ENCODE measurements around the gene R3HDM2. TPM values are rescaled to one million over a fixed set of nuclear protein-coding genes. Genes with fewer than 3 reads are reported as not detected.

The R3HDM2 gene
- total and polyA plus RNA-seq, 3 experiments from 2014 or later: 15.1 to 36.8 (median 28.2) TPM

GRCh38 chr12:57384478-57384877 is 46.4 kb downstream of the R3HDM2 start:
- H3K27me3 Mint-ChIP-seq: no peaks in the 10 kb centered on the region
- CTCF ChIA-PET: no interaction called here
- H3K4me1 ChIP-seq (ENCODE audit: insufficient read depth, low read length): no peaks in the 10 kb centered on the region
- no peak overlapping the region for H3K4me3 ChIP-seq (ENCODE audit: low read length)
- H3K36me3 Mint-ChIP-seq: peaks cover 0 to 43% (median 13%) of the 10 kb centered on the region in 3 donors
- POLR2A ChIA-PET: no interaction called here
- H3K9me3 ChIP-seq (ENCODE audit: low read length): no peaks in the 10 kb centered on the region
- peak overlapping the region in 5 of 8 donors; percentile 6 to 68 (median 23) for H3K27ac Mint-ChIP-seq
- peaks cover 4 to 13% (median 8%) of the 10 kb centered on the region in 3 donors for H3K4me1 Mint-ChIP-seq
- no peak for DNase-seq
- H3K27me3 ChIP-seq (ENCODE audit: insufficient read depth, low read length, poor library complexity, severe bottlenecking): no peaks in the 10 kb centered on the region
- H3K27ac ChIP-seq (ENCODE audit: low read depth, low read length): no peak overlapping the region
- H3K36me3 ChIP-seq (ENCODE audit: insufficient read depth, low read length): no peaks in the 10 kb centered on the region
- H3K4me3 Mint-ChIP-seq: no peak overlapping the region
- H3K9me3 Mint-ChIP-seq: no peaks in the 10 kb centered on the region

- CTCF ChIA-PET: no interaction called here
- no peaks in the 10 kb centered on the region for H3K27me3 ChIP-seq (ENCODE audit: insufficient read depth, low read length, poor library complexity, severe bottlenecking)
- H3K9me3 Mint-ChIP-seq: no peaks in the 10 kb centered on the region
- peaks cover 6 to 15% (median 9%) of the 10 kb centered on the region in 3 donors for H3K4me1 Mint-ChIP-seq
- H3K27me3 Mint-ChIP-seq: no peaks in the 10 kb centered on the region
- no peak overlapping the region for H3K4me3 ChIP-seq (ENCODE audit: low read length)
- H3K9me3 ChIP-seq (ENCODE audit: low read length): no peaks in the 10 kb centered on the region
- H3K36me3 Mint-ChIP-seq: peaks cover 0 to 37% (median 14%) of the 10 kb centered on the region in 3 donors
- no peak overlapping the region for H3K4me3 Mint-ChIP-seq
- no peak for DNase-seq
- no peaks in the 10 kb centered on the region for H3K4me1 ChIP-seq (ENCODE audit: insufficient read depth, low read length)
- no peaks in the 10 kb centered on the region for H3K36me3 ChIP-seq (ENCODE audit: insufficient read depth, low read length)
- no peak overlapping the region for H3K27ac ChIP-seq (ENCODE audit: low read depth, low read length)
- peak overlapping the region in 3 of 8 donors; percentile 17 to 42 (median 21) for H3K27ac Mint-ChIP-seq
- POLR2A ChIA-PET: no interaction called here
These were observed 49.1 kb downstream of the R3HDM2 start for GRCh38 chr12:57381693-57382220.

DNA sequence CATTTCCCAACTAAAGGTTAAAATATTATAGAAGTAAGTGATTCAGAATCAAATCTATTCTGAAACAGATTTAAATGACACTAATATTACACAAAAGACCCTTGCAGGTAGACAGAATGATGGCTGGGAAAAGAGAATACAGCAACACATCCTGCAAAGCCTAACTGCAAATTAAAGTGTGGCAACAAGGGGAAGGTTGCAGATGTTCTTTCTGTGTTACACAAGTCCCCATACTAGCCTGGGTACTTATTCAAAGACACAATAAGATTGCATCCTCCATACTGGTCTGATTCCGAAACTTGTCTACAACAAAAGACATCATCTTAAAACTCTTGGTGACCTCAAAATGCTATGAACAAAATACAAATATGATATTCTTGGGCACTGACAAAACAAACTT is 50.5 kb downstream of the R3HDM2 start:
- CTCF ChIA-PET: interaction anchor here (0.6 kb wide), 1 partner anchor 35 kb away, joined by 3 read pairs; no protein-coding TSS in a partner anchor

GRCh38 chr12:57377103-57377840 is 53.6 kb downstream of the R3HDM2 start:
- Histone ChIP-seq H3K4me3 (ENCODE audit: low read length) (no peak overlapping the region), H3K36me3 (ENCODE audit: insufficient read depth, low read length) (no peaks in the 10 kb centered on the region), H3K4me1 (ENCODE audit: insufficient read depth, low read length) (no peaks in the 10 kb centered on the region), H3K9me3 (ENCODE audit: low read length) (no peaks in the 10 kb centered on the region), H3K27me3 (ENCODE audit: insufficient read depth, low read length, poor library complexity, severe bottlenecking) (no peaks in the 10 kb centered on the region), H3K27ac (ENCODE audit: low read depth, low read length) (no peak overlapping the region)
- H3K27me3 Mint-ChIP-seq: no peaks in the 10 kb centered on the region
- peaks cover 9 to 15% (median 10%) of the 10 kb centered on the region in 3 donors for H3K4me1 Mint-ChIP-seq
- CTCF ChIA-PET: interaction anchor here (0.6 kb wide), 1 partner anchor 18 kb away, joined by 3 read pairs; no protein-coding TSS in a partner anchor
- no peak for DNase-seq
- peak overlapping the region in 3 of 8 donors; percentile 1 to 37 (median 3) for H3K27ac Mint-ChIP-seq
- no peaks in the 10 kb centered on the region for H3K9me3 Mint-ChIP-seq
- POLR2A ChIA-PET: no interaction called here
- no peak overlapping the region for H3K4me3 Mint-ChIP-seq
- H3K36me3 Mint-ChIP-seq: peaks cover 0 to 35% (median 13%) of the 10 kb centered on the region in 3 donors

More for the DNA sequence above, 50.5 kb downstream of the R3HDM2 start:
- Histone ChIP-seq H3K9me3 (ENCODE audit: low read length) (no peaks in the 10 kb centered on the region), H3K36me3 (ENCODE audit: insufficient read depth, low read length) (no peaks in the 10 kb centered on the region), H3K4me1 (ENCODE audit: insufficient read depth, low read length) (no peaks in the 10 kb centered on the region), H3K4me3 (ENCODE audit: low read length) (no peak overlapping the region), H3K27me3 (ENCODE audit: insufficient read depth, low read length, poor library complexity, severe bottlenecking) (no peaks in the 10 kb centered on the region), H3K27ac (ENCODE audit: low read depth, low read length) (no peak overlapping the region)
- Mint-ChIP-seq H3K4me1 (peaks cover 6 to 15% (median 9%) of the 10 kb centered on the region in 3 donors), H3K27me3 (no peaks in the 10 kb centered on the region), H3K9me3 (no peaks in the 10 kb centered on the region), H3K27ac (peak overlapping the region in 1 of 8 donors; percentile 3), H3K36me3 (peaks cover 0 to 36% (median 13%) of the 10 kb centered on the region in 3 donors), H3K4me3 (no peak overlapping the region)
- DNase-seq: no peak
- POLR2A ChIA-PET: no interaction called here

DNA sequence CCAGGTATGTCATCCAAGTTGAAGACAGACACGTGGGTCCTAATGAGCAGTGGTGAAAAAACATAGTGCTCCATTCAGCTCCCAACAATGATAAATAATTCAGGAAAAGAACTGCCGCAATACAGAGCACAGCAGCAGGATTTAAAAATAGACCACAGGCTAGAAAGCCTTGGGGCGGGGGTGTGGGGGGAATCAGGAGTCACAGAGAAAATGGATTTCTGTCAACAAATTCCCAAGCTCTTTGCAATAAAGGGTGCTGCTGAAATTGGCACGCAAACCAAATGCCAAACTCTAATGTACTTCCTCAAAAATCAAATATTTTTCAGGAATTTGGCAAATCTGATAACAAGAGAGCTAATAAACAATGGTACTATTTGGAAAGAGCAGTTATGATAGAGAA is 58.6 kb downstream of the R3HDM2 start:
- no peaks in the 10 kb centered on the region for H3K4me1 ChIP-seq (ENCODE audit: insufficient read depth, low read length)
- ChIA-PET POLR2A (no interaction called here), CTCF (no interaction called here)
- Mint-ChIP-seq H3K27me3 (no peaks in the 10 kb centered on the region), H3K36me3 (peaks cover 3 to 51% (median 4%) of the 10 kb centered on the region in 3 donors), H3K9me3 (peaks cover 0 to 2% (median 0%) of the 10 kb centered on the region in 5 donors), H3K4me3 (no peak overlapping the region), H3K27ac (peak overlapping the region in 1 of 8 donors; percentile 37), H3K4me1 (peaks cover 5 to 12% (median 7%) of the 10 kb centered on the region in 3 donors)
- no peak overlapping the region for H3K4me3 ChIP-seq (ENCODE audit: low read length)
- no peaks in the 10 kb centered on the region for H3K27me3 ChIP-seq (ENCODE audit: insufficient read depth, low read length, poor library complexity, severe bottlenecking)
- H3K27ac ChIP-seq (ENCODE audit: low read depth, low read length): no peak overlapping the region
- H3K9me3 ChIP-seq (ENCODE audit: low read length): no peaks in the 10 kb centered on the region
- no peak for DNase-seq
- H3K36me3 ChIP-seq (ENCODE audit: insufficient read depth, low read length): no peaks in the 10 kb centered on the region

DNA sequence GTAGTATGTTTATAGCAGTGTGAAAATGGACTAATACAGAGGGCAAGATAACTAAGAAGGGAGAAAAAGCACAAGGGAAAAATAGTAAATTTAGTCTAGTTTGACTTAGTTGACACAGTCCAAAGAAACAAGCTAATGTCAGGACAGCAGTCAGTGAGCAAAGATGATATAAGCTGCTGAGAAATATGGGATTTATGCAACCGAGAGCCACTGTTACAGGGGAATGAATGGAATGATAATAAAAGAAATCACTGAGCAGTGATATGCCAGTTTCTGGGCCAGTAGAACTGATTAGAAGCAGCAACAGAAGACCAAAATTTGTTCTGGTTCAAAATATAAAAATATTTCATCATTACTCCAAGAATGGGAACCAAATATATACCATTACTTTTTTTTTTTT is 60.1 kb downstream of the R3HDM2 start:
- Mint-ChIP-seq H3K4me1 (peaks cover 5 to 12% (median 12%) of the 10 kb centered on the region in 3 donors), H3K36me3 (peaks cover 7 to 55% (median 17%) of the 10 kb centered on the region in 3 donors), H3K27me3 (no peaks in the 10 kb centered on the region), H3K27ac (peak overlapping the region in 1 of 8 donors; percentile 57), H3K9me3 (peaks cover 2 to 10% (median 4%) of the 10 kb centered on the region in 5 donors), H3K4me3 (no peak overlapping the region)
- no peaks in the 10 kb centered on the region for H3K36me3 ChIP-seq (ENCODE audit: insufficient read depth, low read length)
- H3K9me3 ChIP-seq (ENCODE audit: low read length): no peaks in the 10 kb centered on the region
- CTCF ChIA-PET: interaction anchor here (1.2 kb wide), 1 partner anchor 88 kb away, joined by 3 read pairs; no protein-coding TSS in a partner anchor
- H3K4me1 ChIP-seq (ENCODE audit: insufficient read depth, low read length): no peaks in the 10 kb centered on the region
- no peak for DNase-seq
- POLR2A ChIA-PET: no interaction called here
- no peaks in the 10 kb centered on the region for H3K27me3 ChIP-seq (ENCODE audit: insufficient read depth, low read length, poor library complexity, severe bottlenecking)
- no peak overlapping the region for H3K27ac ChIP-seq (ENCODE audit: low read depth, low read length)
- H3K4me3 ChIP-seq (ENCODE audit: low read length): no peak overlapping the region

- H3K9me3 ChIP-seq (ENCODE audit: low read length): no peaks in the 10 kb centered on the region
- ChIA-PET POLR2A (no interaction called here), CTCF (interaction anchor here (1.2 kb wide), 1 partner anchor 89 kb away, joined by 3 read pairs; no protein-coding TSS in a partner anchor)
- Mint-ChIP-seq H3K27ac (no peak overlapping the region), H3K9me3 (peaks cover 2 to 10% (median 4%) of the 10 kb centered on the region in 5 donors), H3K27me3 (no peaks in the 10 kb centered on the region), H3K4me3 (no peak overlapping the region), H3K4me1 (peaks cover 5 to 12% (median 12%) of the 10 kb centered on the region in 3 donors), H3K36me3 (peaks cover 7 to 53% (median 17%) of the 10 kb centered on the region in 3 donors)
- no peak overlapping the region for H3K4me3 ChIP-seq (ENCODE audit: low read length)
- no peaks in the 10 kb centered on the region for H3K36me3 ChIP-seq (ENCODE audit: insufficient read depth, low read length)
- H3K4me1 ChIP-seq (ENCODE audit: insufficient read depth, low read length): no peaks in the 10 kb centered on the region
- no peak for DNase-seq
- no peaks in the 10 kb centered on the region for H3K27me3 ChIP-seq (ENCODE audit: insufficient read depth, low read length, poor library complexity, severe bottlenecking)
- no peak overlapping the region for H3K27ac ChIP-seq (ENCODE audit: low read depth, low read length)
These were observed 60.8 kb downstream of the R3HDM2 start for GRCh38 chr12:57370072-57370471.

DNA sequence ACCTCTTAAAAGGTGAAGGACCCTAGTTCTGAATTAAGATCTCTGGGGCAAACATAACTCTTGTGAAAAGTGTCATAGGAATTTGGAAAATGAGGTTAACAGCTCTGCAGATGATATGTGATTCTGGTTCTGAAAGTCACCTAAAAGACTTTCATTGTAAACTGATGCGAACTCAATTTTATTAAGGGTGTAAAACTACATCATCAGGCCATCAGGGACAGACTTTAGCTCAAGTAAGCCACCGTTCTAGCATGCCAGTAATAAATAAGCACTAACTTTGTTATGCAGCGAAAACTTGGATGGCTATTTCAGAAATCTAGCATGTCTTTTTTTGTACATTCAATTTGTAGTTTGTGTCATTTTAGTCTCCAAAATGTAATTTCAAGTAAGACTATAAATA is 61.6 kb downstream of the R3HDM2 start:
- POLR2A ChIA-PET: no interaction called here
- H3K9me3 Mint-ChIP-seq: peaks cover 2 to 10% (median 4%) of the 10 kb centered on the region in 5 donors

More for the DNA sequence above, 61.6 kb downstream of the R3HDM2 start:
- no peaks in the 10 kb centered on the region for H3K27me3 ChIP-seq (ENCODE audit: insufficient read depth, low read length, poor library complexity, severe bottlenecking)
- no peak overlapping the region for H3K27ac ChIP-seq (ENCODE audit: low read depth, low read length)
- Mint-ChIP-seq H3K4me3 (no peak overlapping the region), H3K36me3 (peaks cover 7 to 55% (median 17%) of the 10 kb centered on the region in 3 donors), H3K27me3 (no peaks in the 10 kb centered on the region), H3K4me1 (peaks cover 5 to 12% (median 12%) of the 10 kb centered on the region in 3 donors), H3K27ac (no peak overlapping the region)
- CTCF ChIA-PET: no interaction called here
- H3K36me3 ChIP-seq (ENCODE audit: insufficient read depth, low read length): no peaks in the 10 kb centered on the region
- no peaks in the 10 kb centered on the region for H3K9me3 ChIP-seq (ENCODE audit: low read length)
- no peak for DNase-seq
- no peaks in the 10 kb centered on the region for H3K4me1 ChIP-seq (ENCODE audit: insufficient read depth, low read length)
- no peak overlapping the region for H3K4me3 ChIP-seq (ENCODE audit: low read length)
